Thoracic aorta (tissue), 2 donors: Measurements from ENCODE around the gene UPP1. TPM values are rescaled to one million over a fixed set of nuclear protein-coding genes. Genes with fewer than 3 reads are reported as not detected.

ENCODE experiments used
- ATAC-seq: fragments of 150-250 bp; one replicate; pipeline ENCODE4 v1.8.0; 2017; ENCODE audit warnings: low read depth; ENCODE audit not compliant: insufficient number of reproducible peaks, low FRiP score
- DNase-seq: peaks from one replicate; pipeline ENCODE4 v3.0.0-alpha.2; 2020; ENCODE audit warnings: low spot score
- H3K27ac ChIP-seq, 2 donors: fragments of 200-600 bp; sonication (generic); 1 replicate in 1 of 2; 2 replicates in 1 of 2; pipeline ENCODE4 v1.5.1; 2016; ENCODE audit warnings: mild to moderate bottlenecking in 2 of 2, moderate library complexity in 2 of 2
- H3K27me3 ChIP-seq: fragments of 200-600 bp; sonication (generic); replicated peaks from 2 replicates; pipeline ENCODE4 v1.6.0; 2016; ENCODE audit warnings: mild to moderate bottlenecking; ENCODE audit not compliant: insufficient read depth
- H3K36me3 ChIP-seq: fragments of 200-600 bp; sonication (generic); one replicate; pipeline ENCODE4 v1.5.1; 2016
- H3K4me1 ChIP-seq, 2 donors: fragments of 200-600 bp; sonication (generic); 1 replicate in 1 of 2; 2 replicates in 1 of 2; pipeline versions ENCODE4 v1.5.1 to v1.6.0; 2016; ENCODE audit warnings: low read depth in 2 of 2, mild to moderate bottlenecking in 1 of 2; ENCODE audit not compliant: control insufficient read depth in 1 of 2
- H3K4me3 ChIP-seq: fragments of 200-600 bp; sonication (generic); 2 replicates; pipeline ENCODE4 v1.5.1; 2016; ENCODE audit warnings: mild to moderate bottlenecking
- H3K9me3 ChIP-seq: fragments of 200-600 bp; sonication (generic); 2 replicates; pipeline ENCODE4 v1.5.1; 2016
- CTCF ChIP-seq: fragments of 200-600 bp; sonication (generic); IDR thresholded peaks from one replicate; pipeline ENCODE4 v1.5.1; 2019; ENCODE audit warnings: antibody characterized with exemption
- total RNA-seq, 2 donors: library from RNA; depleted of rRNA; stranded (reverse); fragments of >200 nt; gene quantifications; one replicate each; pipeline versions ENCODE4 v1.1.0 to v1.2.3, GENCODE V29; 2016

The UPP1 gene
- total RNA-seq, 2 donors from 2014 or later = 18.0 to 66.1 TPM

- no peaks in the 10 kb centered on the region for H3K27me3 ChIP-seq
- ATAC-seq (no peak), DNase-seq (no peak)
- no peak overlapping the region for H3K27ac ChIP-seq
- no peak overlapping the region for H3K4me3 ChIP-seq
- H3K36me3 ChIP-seq = no peaks in the 10 kb centered on the region
- no peaks in the 10 kb centered on the region for H3K4me1 ChIP-seq
- no peak for TF ChIP-seq CTCF
- no peaks in the 10 kb centered on the region for H3K9me3 ChIP-seq
Measured at GRCh38 chr7:48053736-48054135, 35.3 kb upstream of the UPP1 start.

- Histone ChIP-seq H3K4me1 (no peaks in the 10 kb centered on the region), H3K9me3 (no peaks in the 10 kb centered on the region), H3K27me3 (no peaks in the 10 kb centered on the region), H3K4me3 (no peak overlapping the region), H3K36me3 (no peaks in the 10 kb centered on the region), H3K27ac (no peak overlapping the region)
- no peak for ATAC-seq
- no peak for TF ChIP-seq CTCF
- DNase-seq = no peak
Measured at GRCh38 chr7:48058990-48059389, 30.1 kb upstream of the UPP1 start.

- no peak for ATAC-seq
- Histone ChIP-seq H3K9me3 (peaks cover 3% of the 10 kb centered on the region), H3K36me3 (no peaks in the 10 kb centered on the region), H3K4me3 (no peak overlapping the region), H3K4me1 (no peaks in the 10 kb centered on the region), H3K27ac (no peak overlapping the region), H3K27me3 (no peaks in the 10 kb centered on the region)
- TF ChIP-seq CTCF = no peak
- DNase-seq = no peak
Measured at GRCh38 chr7:48059706-48060105, 29.4 kb upstream of the UPP1 start.

- Histone ChIP-seq H3K27ac (no peak overlapping the region), H3K36me3 (no peaks in the 10 kb centered on the region), H3K4me3 (no peak overlapping the region), H3K9me3 (peaks cover 3% of the 10 kb centered on the region), H3K27me3 (no peaks in the 10 kb centered on the region), H3K4me1 (no peaks in the 10 kb centered on the region)
- ATAC-seq = no peak
- TF ChIP-seq CTCF = no peak
- DNase-seq = no peak
Measured at GRCh38 chr7:48063985-48064384, 25.1 kb upstream of the UPP1 start.

GRCh38 chr7:48067475-48067874 lies 21.6 kb upstream of the UPP1 start:
- DNase-seq = no peak
- no peak for ATAC-seq

More at GRCh38 chr7:48067475-48067874, 21.6 kb upstream of the UPP1 start:
- peaks cover 3% of the 10 kb centered on the region for H3K9me3 ChIP-seq
- no peaks in the 10 kb centered on the region for H3K36me3 ChIP-seq
- no peaks in the 10 kb centered on the region for H3K27me3 ChIP-seq
- no peaks in the 10 kb centered on the region for H3K4me1 ChIP-seq
- H3K4me3 ChIP-seq = no peak overlapping the region
- TF ChIP-seq CTCF = no peak
- no peak overlapping the region for H3K27ac ChIP-seq
